Right lobe of liver (tissue), 4 donors: ENCODE data around the gene ABHD5.

Experiments
- POLR2A ChIP-seq: fragments of 450-650 bp; IDR thresholded peaks from one replicate; pipeline ENCODE4 v1.6.1; 2017; ENCODE audit warnings: antibody characterized with exemption, mild to moderate bottlenecking
- TF ChIP-seq, protein P1 (sequence below), 4 donors: fragments of 200-600 bp in 3 of 4; fragments of 450-650 bp in 1 of 4; IDR thresholded peaks; one replicate each; pipeline versions ENCODE4 v1.5.1 to v1.8.0; 2016 to 2022; ENCODE audit warnings: antibody characterized with exemption in 4 of 4, mild to moderate bottlenecking in 2 of 4
- donor health status: DM: no; HTN: no; CAD: no.
- donor health status: DM: no; HTN: no; CAD: no.
- donor health status: DM: no; HTN: yes; CAD: no.

DNA sequence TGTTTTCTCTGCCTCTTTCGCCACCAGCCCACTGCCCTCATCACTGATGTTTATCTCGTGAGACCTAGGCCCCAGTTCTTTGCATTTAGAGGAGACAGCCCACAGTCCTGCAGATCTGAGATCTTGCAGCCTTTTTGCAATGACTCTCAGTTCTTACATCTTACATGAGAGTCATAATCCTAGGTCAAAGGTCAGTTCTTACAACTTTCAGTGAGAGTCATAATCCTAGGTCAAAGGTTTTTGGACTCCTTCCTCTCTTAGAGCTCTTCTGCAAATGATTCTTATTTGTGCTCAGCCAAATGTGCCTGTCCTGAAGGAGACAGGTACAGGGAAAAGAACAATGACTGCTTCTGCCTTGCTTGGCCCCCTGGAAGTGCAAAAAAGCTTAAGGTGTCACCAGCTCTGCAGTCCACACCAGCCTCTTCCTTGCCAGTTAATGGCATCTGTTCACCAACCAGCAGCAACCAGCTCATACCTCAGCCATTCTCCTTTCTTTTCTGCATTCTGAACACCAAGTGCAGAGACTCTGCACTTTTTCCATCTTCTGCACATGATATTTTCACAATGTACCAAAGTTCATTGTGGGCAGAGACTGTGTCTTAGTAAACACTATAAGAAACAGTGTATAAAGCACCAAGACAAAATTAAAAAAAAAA, 67.1 kb downstream of the ABHD5 start:
- TF ChIP-seq, protein P1, sequence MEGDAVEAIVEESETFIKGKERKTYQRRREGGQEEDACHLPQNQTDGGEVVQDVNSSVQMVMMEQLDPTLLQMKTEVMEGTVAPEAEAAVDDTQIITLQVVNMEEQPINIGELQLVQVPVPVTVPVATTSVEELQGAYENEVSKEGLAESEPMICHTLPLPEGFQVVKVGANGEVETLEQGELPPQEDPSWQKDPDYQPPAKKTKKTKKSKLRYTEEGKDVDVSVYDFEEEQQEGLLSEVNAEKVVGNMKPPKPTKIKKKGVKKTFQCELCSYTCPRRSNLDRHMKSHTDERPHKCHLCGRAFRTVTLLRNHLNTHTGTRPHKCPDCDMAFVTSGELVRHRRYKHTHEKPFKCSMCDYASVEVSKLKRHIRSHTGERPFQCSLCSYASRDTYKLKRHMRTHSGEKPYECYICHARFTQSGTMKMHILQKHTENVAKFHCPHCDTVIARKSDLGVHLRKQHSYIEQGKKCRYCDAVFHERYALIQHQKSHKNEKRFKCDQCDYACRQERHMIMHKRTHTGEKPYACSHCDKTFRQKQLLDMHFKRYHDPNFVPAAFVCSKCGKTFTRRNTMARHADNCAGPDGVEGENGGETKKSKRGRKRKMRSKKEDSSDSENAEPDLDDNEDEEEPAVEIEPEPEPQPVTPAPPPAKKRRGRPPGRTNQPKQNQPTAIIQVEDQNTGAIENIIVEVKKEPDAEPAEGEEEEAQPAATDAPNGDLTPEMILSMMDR (IDR thresholded peaks at IDR 0.05) = no peak
- no peak for TF ChIP-seq POLR2A
